Measurements from ENCODE around the gene CHRDL2.

The CHRDL2 gene

DNA sequence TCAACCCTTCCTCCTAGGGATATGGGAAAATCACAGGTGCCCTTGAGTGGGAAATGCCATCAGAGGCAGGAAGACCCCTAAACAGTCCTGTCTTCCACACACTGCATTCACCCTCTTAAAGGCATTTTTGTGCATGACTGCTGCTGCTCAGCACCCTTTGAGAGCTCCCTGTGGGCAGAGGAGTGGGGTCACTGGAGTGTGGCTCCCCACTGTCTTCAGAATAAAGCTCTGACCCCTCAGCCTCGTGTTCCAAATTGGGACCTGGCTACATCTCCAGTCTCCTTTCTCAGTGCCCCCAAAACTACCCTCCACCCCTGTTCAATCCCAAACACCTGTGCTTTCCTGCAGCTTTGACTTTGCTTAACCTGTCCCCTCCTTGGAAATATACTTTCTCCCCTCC is 46.6 kb downstream of the CHRDL2 start:
- no peak for DNase-seq (ENCODE audit: low read depth)

DNA sequence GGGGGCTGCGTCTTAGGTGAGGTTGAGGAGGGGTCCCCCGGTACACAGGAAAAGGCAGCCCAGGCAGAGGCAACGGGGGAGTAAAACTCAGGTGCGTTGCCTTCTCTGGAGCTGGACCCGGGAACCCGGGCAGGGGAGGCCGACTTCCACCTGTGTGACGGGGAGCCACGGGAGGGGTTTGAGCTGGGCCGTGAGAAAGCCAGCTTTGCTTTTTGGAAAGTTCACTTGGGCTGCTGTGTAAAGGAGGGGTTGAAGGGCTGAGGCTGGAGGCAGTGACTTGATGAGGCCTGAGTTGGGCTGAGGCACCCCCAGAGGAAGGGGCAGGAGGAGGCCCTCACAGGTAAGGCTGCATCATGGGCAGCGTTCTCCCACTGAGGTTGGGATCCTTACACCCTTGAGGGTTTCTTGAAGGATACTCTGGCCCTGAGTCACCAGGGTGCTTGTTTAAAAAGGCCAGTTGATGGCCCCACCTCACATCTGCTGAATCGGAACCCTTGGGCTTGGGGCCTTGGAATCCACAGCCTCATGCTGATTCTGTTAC is 47.2 kb downstream of the CHRDL2 start:
- DNase-seq (ENCODE audit: low read depth), result no peak

DNA sequence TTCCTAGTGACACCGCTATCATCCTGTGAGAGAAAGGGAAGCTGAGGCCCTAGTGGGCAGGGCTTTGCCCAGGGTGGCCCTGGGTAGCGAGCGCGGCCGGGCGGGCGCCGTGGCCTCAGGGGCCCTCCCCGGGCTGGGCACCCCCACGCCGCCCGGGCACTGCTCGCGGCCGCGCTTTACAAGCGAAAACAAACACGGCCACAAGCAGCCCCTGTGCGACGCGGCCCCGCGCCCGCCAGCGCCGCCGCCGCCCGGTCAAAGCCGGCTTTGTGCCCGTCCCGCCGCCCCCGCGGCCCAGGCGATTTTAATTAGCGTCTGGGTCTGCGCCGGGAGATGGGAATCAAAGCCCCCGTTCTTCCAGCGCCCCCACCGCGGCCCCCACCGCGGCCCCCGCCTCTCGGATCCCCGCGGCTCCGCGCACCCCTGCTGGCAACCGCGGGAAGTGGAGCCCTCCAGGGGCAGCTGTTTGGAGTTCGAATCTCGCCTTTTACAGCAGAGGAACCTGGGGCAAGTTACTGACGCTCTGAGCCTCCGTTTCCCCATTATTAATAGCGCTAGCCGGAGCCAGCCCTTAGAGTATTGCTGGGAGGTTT is 47.9 kb downstream of the CHRDL2 start:
- no peak for DNase-seq (ENCODE audit: low read depth)

DNA sequence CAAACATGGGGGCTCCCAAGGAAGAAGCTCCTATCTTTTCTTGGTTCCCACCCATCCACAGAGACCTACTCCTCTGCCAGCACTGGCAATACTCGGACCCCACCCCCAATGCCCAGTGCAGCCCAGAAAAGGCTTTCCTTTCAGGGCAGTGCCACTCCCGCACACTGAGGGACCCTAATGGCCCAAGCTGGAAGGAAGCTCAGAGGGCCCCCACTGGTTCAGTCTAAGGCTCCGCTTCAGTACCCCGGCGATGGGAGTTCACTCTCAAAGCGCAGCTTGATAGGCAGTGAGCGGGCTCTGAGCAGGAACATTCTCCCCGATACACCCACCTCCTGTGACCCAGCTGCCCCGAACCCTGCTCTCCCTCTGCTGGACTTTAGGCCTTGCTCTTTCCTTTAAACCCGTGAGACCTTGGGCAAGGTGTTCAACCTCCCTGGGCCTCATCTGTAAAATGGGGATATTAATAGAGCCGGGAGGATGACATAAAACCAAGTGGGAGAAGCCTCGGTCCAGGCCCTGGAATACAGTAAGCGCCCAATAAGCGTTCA is 48.4 kb downstream of the CHRDL2 start:
- DNase-seq (ENCODE audit: low read depth), result no peak

DNA sequence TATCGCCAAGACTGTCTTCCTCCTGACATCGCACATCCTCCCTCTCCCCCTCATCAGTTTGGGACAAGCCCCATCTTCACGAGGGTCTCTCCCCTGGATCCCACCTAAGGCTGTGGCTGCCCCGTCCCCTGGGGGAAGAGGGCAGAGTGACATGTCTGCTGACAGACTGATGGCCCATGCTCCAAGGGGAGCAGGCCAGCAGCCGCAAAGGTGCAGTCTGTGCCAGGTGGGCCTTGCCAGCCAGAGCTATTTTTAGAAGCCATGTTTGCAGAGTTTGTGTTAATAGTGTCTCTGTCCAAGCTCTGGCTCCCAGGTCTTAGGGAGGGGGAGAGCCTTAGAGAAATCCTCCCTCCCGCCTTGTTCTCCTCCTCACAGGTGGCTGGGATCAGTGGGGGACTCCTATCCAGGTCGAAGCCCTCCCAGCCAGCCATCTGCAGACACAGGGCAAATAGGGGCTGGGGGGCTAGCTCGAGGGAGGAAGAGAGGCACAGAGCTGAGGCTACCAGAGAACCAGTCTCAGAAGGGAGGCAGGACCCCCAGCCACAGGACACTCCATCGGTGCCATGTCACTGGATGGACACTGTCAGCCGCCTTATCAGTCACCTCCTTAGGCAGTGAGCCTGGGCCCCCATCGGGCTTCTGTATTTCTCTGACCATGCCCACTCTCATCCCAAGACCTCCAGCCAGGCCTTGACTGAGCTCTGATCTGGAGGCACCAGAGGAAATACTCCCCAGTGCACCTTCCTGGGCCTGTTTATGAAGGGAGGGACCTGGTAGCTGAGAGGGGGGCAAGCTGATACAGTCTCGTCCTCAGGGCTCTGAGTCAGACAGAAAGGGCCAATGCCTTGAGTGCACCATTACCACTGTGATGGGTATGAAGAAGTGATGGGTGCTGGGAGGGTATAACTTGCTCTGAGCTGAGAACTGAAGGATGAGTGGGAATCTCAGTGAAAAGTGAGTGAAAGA is 49.3 kb downstream of the CHRDL2 start:
- DNase-seq (ENCODE audit: low read depth), result no peak

DNA sequence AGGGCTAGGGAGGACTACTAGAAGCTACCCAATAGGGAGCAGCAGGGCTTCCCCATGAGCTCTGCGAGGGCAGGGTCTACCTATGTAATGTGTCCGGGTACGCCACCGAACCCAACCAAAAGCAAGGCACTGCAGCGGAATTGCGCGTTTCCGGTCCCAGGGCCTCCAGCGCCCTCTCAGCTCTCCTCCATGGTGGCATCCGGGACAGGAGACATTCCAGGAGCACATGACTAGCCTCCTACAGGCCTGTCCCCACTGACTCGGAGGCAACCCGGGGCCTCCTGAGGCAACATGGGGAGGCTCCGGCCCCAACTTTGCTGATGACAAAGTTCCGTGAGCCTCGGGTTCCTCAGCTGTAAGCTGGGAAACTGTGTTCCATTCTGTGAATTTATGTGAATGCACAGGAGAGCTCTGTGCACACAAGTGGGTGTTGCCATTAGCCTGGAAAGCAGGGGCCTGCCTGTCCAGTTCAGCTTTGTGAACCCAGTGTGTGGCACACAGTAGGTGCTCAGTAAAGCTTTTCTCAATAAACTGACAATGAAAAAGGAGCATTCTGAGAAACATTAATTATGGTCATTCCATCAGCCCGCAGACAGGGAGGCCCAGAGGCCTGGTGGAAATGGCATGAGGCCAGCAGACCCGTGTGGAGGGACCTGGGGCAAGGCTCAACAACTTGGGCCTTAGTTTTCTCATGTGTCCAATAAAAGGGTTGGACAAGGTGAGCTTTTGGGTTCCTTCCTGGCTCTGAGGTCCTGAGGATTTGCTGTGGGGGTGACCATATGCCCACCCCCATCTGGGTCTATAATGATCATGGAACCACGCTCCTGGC is 50.3 kb downstream of the CHRDL2 start:
- DNase-seq (ENCODE audit: low read depth), result no peak

DNA sequence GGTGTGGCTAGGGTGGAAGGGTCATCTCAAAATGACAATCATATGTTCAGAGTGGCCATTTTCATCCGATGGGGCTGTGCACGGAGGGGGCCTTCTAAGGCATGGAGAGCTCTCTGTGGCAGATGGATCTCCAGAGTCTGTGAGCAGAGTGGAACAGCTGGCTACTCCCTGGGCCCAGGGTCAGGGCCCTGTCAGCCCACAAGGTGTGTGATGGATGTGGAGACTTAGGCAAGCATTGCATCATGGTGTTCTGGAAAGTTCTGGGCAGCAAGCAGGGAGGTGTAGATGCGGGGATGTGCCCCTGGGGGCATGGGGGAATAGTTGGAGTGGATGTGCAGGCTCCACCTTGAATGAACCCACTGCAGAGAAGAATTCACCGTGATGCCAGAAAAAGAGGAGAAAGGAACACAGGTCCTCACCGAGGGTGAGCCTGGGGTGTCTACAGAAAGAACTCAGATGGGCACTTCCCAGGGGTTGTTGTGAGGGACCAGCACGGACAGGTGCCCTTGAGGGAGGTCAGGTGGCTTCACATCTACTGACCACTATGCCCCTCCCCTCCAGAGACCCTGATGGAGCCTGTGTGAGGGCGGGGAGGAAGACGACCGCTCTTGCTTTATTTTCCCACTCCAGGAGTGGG is 51.1 kb downstream of the CHRDL2 start:
- DNase-seq (ENCODE audit: low read depth), result no peak

DNA sequence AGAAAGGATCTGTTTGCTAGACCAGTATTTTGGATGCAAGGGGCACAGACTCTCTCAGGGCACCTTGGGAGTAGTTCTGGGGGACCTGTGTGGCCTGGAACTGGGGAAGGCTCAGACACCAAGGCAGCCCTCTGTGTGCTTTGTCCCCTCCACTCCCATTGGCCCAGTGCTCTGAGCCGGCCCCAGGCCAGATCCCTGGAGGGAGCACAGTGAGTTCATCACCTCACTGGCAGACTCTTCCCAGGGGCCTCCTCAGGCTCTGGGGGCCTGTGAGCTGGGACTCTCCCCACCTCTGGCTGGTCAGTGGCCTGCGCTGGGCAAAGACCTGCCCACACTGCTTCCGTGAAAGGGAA is 51.7 kb downstream of the CHRDL2 start:
- no peak for DNase-seq (ENCODE audit: low read depth)

DNA sequence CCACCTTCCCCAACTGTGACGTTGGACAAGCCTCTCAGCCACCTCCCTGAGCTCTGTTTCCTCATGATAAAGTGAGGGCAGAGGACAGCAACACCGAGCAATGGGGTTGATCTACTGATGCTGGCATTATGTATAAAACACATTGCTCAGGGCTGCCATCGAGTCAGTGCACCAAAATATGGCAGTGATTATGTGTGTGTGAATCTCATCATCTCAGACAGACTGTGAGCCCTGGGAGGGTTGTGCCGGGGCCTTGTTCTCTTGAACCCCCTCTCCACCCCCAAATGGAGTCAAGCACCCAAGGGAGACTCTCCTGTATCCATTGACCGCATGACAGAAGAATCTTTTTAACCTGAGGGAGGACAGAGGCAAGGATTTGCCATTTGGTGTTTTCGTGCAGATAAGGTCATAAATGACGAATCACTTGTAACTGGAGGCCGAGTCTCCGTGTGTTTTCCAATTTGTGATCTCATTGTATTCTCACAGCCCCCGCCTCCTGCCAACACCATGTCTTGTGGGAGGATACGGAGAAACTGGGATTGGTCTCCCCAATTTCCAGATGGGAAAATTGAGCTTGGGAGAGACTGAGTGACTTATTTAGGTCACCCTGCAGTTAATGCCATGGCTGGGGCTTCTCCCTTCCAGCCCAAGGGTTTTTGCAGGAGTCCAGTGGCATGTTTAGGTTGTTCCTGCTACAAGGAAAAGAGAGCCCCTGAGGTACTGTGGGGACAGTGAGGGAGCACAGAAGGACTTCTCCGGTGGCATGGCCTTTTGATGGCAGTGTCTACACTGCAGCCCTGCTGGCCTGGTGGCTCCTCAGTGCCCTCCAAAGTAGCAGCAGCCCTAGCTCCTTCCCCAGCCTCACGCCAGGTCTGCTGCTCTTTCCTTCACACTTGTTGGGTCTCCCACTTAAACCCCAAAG is 52.4 kb downstream of the CHRDL2 start:
- DNase-seq (ENCODE audit: low read depth), result no peak

DNA sequence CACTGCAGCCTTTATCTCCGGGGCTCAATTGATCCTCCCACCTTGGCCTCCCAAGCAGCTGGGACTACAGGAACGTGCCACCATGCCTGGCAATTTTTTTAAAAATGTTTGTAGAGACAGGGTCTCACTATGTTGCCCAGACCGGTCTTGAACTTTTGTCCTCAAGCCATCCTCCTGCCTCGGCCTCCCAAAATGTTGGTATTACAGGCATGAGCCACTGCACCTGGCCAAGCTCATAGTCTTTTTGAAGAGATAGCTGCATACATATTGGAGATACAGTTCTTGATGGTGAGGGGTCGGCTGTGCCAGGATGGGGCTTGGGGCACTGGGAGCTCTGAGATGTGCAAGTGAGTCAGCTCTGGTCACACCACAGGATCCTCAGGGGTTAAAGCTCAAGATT is 53.2 kb downstream of the CHRDL2 start:
- no peak for DNase-seq (ENCODE audit: low read depth)

DNA sequence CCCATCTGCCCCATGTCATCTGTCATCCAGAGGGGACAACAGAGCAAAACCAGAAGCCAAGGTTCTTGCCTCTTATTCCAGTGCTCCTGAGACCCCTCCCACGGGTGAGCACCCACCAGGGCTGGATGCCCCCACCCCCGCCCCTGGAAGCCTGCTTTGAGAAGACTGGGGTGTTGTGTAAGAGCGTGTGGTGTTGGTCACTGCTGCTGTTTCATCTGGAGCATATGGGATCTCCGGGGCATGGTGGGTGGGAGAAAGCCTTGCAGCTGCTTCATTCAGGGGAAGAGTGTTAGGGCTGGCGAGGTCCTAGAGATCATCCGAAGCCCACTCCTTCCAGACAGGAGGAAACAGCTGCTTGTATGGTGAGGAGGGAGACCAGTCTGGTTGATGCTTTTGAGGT is 54.1 kb downstream of the CHRDL2 start:
- no peak for DNase-seq (ENCODE audit: low read depth)

DNA sequence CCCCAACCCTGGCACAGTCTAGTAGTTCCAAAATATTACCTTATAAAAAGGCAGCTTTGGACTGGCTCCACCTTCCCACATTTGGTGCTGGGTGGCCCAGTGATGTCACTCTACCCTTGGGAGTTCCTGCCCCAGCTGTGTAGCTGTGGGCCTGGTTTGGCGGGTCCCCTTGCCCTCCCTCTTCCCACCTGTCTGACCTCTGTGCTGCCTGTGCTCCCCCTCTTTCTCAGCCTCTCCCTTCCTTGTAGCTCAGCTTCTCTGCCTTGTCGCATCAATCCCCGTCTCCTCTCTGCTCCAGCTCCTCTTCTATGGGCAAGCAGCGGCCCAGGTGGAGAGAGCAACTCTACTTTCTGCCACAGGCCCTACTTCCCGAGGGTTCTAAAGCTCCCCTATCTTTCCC is 54.6 kb downstream of the CHRDL2 start:
- DNase-seq (ENCODE audit: low read depth), result no peak

DNA sequence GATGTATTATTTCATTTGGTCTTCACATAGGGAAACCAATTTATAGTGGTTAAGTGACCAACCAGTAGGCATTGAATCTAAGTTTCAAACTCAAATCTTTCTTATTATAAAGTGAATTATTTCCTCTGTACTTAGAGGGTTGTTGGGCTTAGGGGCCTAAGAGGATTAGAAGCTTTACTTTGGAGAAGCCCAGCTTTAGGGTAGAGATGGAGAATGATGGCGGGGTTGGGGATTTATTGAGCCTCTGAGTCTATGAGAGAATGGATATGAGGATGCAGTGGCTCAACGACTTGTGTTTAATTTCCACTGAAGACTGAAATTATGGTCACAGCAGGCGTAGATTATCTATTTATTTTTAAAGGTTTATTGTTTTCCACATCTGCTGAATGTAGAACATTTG is 55.5 kb downstream of the CHRDL2 start:
- no peak for DNase-seq (ENCODE audit: low read depth)

DNA sequence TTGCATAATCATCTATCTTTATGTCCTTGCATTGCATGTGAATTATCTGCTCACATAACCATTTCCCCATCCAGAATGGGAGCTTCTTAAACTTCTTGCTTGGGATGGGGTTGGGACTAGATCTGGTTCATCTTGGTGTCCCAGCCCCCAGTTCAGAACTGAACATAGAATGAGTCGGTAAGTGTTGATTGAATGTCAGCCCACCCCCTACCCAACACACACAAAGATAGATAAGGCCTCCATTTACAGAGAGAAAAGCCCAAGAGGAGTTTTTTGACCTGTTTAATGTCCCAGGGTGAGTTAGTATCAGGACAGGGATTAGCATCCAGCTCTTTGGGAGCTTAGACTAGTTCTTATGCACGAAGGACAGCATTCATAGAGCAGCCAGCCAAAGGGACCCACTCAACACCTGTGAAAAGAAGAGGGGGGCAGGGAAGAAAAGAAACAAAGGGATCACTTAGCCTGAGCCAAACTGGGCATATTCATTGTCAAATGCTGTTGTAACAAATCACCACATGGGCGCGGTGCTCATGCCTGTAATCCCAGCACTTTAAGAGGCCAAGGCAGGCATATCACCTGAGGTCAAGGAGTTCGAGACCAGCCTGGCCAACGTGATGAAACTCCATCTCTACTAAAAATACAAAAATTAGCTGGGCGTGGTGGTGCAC is 57.4 kb downstream of the CHRDL2 start:
- DNase-seq (ENCODE audit: low read depth), result no peak

DNA sequence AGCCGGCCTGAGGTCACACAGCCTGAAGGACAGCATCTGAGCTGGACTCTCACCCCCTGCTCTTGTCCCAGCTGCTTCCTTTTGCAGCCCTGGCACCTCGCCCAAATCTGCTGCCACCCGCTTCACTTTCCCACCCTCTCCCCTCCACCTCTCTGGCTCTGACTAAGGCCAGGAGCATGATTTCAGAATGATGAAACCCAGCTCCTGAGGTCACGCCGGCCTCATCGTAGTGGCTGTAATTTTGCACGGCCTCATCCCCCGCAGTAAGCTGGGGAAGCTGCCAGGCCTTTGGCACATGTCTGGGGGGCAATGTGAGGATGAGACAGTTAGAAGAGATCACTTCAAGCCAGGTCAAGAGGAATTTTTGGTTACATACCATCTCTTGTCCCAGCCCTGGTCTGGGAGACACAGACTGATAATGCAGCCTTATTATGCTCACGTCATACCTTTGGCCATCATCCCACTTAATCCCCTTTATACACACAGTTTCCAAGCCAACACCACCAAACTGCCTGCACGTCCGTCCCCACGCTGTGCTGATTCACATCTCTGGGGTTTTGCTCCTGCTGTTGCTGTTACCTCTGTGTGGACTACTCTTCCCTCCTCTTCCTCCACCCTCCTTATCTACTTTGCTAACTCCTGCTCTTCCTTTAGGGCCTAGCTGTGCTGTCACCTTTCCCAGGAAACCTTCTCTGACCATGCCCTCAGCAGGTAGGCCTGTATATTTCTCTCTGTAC is 58.1 kb downstream of the CHRDL2 start:
- DNase-seq (ENCODE audit: low read depth), result no peak

DNA sequence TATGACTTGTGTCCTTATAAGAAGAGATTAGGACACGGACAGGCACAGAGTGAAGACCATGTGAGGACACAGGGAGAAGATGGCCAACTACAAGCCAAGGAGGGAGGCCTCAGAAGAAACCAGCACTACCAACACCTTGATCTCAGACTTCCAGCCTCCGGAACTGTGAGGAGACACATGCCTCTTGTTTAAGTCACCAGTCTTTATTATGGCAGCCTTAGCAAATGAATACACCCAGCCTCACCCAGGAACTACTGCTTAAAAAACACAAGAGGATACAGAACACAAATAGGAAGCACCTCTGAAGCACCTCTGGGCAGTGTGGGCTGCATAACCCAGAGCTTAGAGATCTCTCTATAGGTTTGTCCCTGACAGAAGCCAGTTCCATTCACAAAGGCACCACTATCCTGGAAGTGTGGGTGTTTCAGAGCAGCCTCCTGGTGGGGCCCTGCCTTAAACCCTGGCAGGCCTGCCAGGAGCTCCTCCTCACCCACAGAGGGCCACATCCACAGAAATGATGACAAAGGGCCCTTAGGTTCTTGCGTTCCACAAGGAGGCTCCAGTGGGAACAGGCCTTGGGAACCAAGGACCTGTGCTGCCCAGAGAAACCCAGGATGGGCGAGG is 58.8 kb downstream of the CHRDL2 start:
- DNase-seq (ENCODE audit: low read depth), result no peak

DNA sequence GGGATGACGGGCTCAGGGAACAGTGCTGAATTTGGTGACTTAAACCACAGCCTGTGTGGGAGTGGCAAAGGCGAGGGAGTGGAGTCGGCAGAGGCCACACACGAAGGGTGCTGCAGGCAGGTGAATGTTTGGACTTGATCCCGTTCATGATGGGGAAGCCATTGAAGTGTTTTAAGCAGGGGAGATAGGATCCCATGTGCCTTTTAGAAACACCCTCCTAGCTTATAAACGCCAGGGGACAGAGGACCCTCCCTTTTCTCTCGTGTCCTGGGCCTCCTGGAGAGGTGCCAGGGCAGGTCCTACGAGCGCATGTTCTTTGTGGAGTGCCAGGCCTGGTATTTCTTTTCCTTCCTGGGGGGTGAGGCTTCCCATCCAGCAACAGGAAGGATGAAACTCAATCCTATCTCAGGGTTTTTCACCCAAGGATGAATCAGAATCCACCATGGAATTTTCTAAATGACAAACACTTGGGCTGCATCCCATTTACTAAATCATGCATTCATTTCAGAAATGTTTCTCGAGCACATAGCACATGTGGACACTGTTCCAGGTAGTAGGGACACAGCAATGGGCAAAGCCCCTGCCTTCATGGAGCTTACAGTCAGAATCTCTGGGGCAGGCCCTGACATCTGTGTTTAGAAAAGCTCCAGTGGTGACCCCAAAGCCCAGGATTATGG is 59.6 kb downstream of the CHRDL2 start:
- DNase-seq (ENCODE audit: low read depth), result no peak

DNA sequence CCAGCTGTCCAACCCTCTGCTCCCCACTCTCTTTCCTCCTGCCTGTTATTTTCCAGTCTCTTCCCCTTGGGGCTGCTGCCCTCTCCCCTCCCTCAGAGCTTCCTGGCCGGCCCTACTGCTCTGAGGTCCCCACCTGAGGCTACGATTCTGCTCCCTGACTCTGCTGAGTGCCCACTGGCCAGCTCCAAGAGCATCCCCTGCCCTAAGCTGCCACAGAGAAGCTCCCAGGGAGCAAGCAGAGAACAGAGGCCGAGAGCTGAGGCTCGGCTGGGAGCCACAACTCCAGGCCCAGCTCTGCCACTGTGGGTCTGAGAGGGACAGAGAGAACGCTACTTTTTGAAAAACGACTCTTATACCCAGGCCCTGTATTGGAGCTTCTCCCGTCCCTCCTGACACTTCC is 61.1 kb downstream of the CHRDL2 start:
- no peak for DNase-seq (ENCODE audit: low read depth)

All from activated T-helper 1 cell treated with Interleukin-2 at 50 U/mL for 16 hours (primary cell).